Astrocyte of the spinal cord (primary cell): ENCODE measurements around the gene ASMTL.

Experiments used
- DNase-seq: peaks from one replicate; pipeline ENCODE4 v3.0.0; 2011; ENCODE audit warnings: low read depth, low spot score
- H3K4me3 ChIP-seq: 2 replicates; pipeline ENCODE4 v1.5.1; 2011; ENCODE audit warnings: low read depth, mild to moderate bottlenecking, low read length, moderate library complexity
- CTCF ChIP-seq: IDR thresholded peaks from 2 replicates; pipeline ENCODE4 v1.5.1; 2012; ENCODE audit warnings: low read depth, mild to moderate bottlenecking, low read length, inconsistent platforms
- in situ Hi-C: cut with HindIII; loops from 2 replicates; pipeline ENCODE4 v1.10.0; 2017; ENCODE audit warnings: low sequenced_read_pairs

ASMTL gene

GRCh38 chrX:1442016-1442665 is 10.6 kb downstream of the ASMTL start:
- DNase-seq: no peak
- H3K4me3 ChIP-seq: no peak overlapping the region
- in situ Hi-C loops: no loop called here
- no peak for TF ChIP-seq CTCF

- TF ChIP-seq CTCF: no peak
- in situ Hi-C loops: no loop called here
- DNase-seq: no peak
- no peak overlapping the region for H3K4me3 ChIP-seq
Observed at GRCh38 chrX:1440506-1440905, 12.2 kb downstream of the ASMTL start.

- TF ChIP-seq CTCF: no peak
- no peak overlapping the region for H3K4me3 ChIP-seq
- in situ Hi-C loops: no loop called here
- DNase-seq: no peak
Observed at GRCh38 chrX:1435241-1435895, 17.3 kb downstream of the ASMTL start.

- no peak for DNase-seq
- no peak overlapping the region for H3K4me3 ChIP-seq
- no peak for TF ChIP-seq CTCF
- in situ Hi-C loops: no loop called here
Observed at GRCh38 chrX:1434871-1435240, 17.9 kb downstream of the ASMTL start.

GRCh38 chrX:1433646-1434357 is 18.9 kb downstream of the ASMTL start:
- in situ Hi-C loops: no loop called here
- no peak overlapping the region for H3K4me3 ChIP-seq
- DNase-seq: no peak
- TF ChIP-seq CTCF: no peak

GRCh38 chrX:1430451-1430850 is 22.3 kb downstream of the ASMTL start:
- no peak for TF ChIP-seq CTCF
- no peak overlapping the region for H3K4me3 ChIP-seq
- in situ Hi-C loops: no loop called here
- no peak for DNase-seq
